22Rv1 (cell line): ENCODE data around the gene KLHDC1.

Source experiments
- ZFX ChIP-seq: fragments of 450-650 bp; IDR thresholded peaks from 2 replicates; pipeline ENCODE4 v1.6.1; 2017; ENCODE audit warnings: antibody characterized with exemption, borderline replicate concordance
- TF ChIP-seq, protein P1 (sequence below): fragments of 450-650 bp; IDR thresholded peaks from 2 replicates; pipeline ENCODE4 v1.5.1; 2017; ENCODE audit warnings: mild to moderate bottlenecking

GRCh38 chr14:49766839-49767238 lies 73.9 kb downstream of the KLHDC1 start:
- TF ChIP-seq, protein P1, sequence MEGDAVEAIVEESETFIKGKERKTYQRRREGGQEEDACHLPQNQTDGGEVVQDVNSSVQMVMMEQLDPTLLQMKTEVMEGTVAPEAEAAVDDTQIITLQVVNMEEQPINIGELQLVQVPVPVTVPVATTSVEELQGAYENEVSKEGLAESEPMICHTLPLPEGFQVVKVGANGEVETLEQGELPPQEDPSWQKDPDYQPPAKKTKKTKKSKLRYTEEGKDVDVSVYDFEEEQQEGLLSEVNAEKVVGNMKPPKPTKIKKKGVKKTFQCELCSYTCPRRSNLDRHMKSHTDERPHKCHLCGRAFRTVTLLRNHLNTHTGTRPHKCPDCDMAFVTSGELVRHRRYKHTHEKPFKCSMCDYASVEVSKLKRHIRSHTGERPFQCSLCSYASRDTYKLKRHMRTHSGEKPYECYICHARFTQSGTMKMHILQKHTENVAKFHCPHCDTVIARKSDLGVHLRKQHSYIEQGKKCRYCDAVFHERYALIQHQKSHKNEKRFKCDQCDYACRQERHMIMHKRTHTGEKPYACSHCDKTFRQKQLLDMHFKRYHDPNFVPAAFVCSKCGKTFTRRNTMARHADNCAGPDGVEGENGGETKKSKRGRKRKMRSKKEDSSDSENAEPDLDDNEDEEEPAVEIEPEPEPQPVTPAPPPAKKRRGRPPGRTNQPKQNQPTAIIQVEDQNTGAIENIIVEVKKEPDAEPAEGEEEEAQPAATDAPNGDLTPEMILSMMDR, result no peak
- TF ChIP-seq ZFX, result no peak
